Measurements from ENCODE around the gene IFNA21. TPM values are rescaled to one million over a fixed set of nuclear protein-coding genes. Genes with fewer than 3 reads are reported as not detected.
"Not testable (repeated sequence)": the region's sequence is repeated elsewhere in the genome, so short reads cannot be mapped to it uniquely, and the experiment has no call there.

Gene IFNA21
- total RNA-seq, 1 experiment from 2014 or later, result not detected

GRCh38 chr9:21165516-21165915, 944 bp downstream of the IFNA21 start:
- H3K9me3 ChIP-seq (replicated peaks), result no peaks in the 10 kb centered on the region; the same call in 1 of the 2 replicates
- H3K4me1 ChIP-seq, result no peaks in the 10 kb centered on the region
- H3K27me3 ChIP-seq, result no peaks in the 10 kb centered on the region
- no peak for DNase-seq
- H3K36me3 ChIP-seq, result no peaks in the 10 kb centered on the region
- no peak overlapping the region for H3K27ac ChIP-seq
- no peak overlapping the region for H3K4me3 ChIP-seq

- H3K9me3 ChIP-seq (replicated peaks), result no peaks in the 10 kb centered on the region; the same call in 1 of the 2 replicates
- H3K4me1 ChIP-seq, result peaks cover 5% of the 10 kb centered on the region
- H3K27me3 ChIP-seq, result no peaks in the 10 kb centered on the region
- peak; percentile 22 to 63 for DNase-seq
- H3K27ac ChIP-seq, result no peak overlapping the region
- no peaks in the 10 kb centered on the region for H3K36me3 ChIP-seq
- no peak overlapping the region for H3K4me3 ChIP-seq
Measured at GRCh38 chr9:21160178-21160577, 6.3 kb downstream of the IFNA21 start.

GRCh38 chr9:21155501-21155900, 11.0 kb downstream of the IFNA21 start:
- no peak for DNase-seq
- H3K27ac ChIP-seq, result no peak overlapping the region
- H3K9me3 ChIP-seq (replicated peaks), result no peaks in the 10 kb centered on the region
- H3K4me1 ChIP-seq, result peaks cover 7% of the 10 kb centered on the region
- no peaks in the 10 kb centered on the region for H3K27me3 ChIP-seq
- no peaks in the 10 kb centered on the region for H3K36me3 ChIP-seq
- no peak overlapping the region for H3K4me3 ChIP-seq

GRCh38 chr9:21154018-21154608, 12.3 kb downstream of the IFNA21 start:
- Histone ChIP-seq H3K27ac (peak overlapping the region; percentile 34), H3K4me1 (peaks cover 3% of the 10 kb centered on the region), H3K4me3 (peak overlapping the region; percentile 29; the same call in 1 of the 2 replicates), H3K36me3 (no peaks in the 10 kb centered on the region), H3K9me3 (replicated peaks) (no peaks in the 10 kb centered on the region), H3K27me3 (no peaks in the 10 kb centered on the region)
- DNase-seq, result peak; percentile 57 to 77

- H3K36me3 ChIP-seq, result no peaks in the 10 kb centered on the region
- DNase-seq, result peak in 1 of 2 experiments; percentile 41
- H3K4me1 ChIP-seq, result peaks cover 3% of the 10 kb centered on the region
- H3K27ac ChIP-seq, result peak overlapping the region; percentile 34
- H3K4me3 ChIP-seq, result peak overlapping the region; percentile 29; the same call in 1 of the 2 replicates
- H3K9me3 ChIP-seq (replicated peaks), result no peaks in the 10 kb centered on the region
- no peaks in the 10 kb centered on the region for H3K27me3 ChIP-seq
Measured at GRCh38 chr9:21153336-21154017, 13.0 kb downstream of the IFNA21 start.

- no peaks in the 10 kb centered on the region for H3K9me3 ChIP-seq (replicated peaks)
- H3K27ac ChIP-seq, result no peak overlapping the region
- no peak overlapping the region for H3K4me3 ChIP-seq
- H3K36me3 ChIP-seq, result no peaks in the 10 kb centered on the region
- DNase-seq, result no peak
- H3K27me3 ChIP-seq, result no peaks in the 10 kb centered on the region
- H3K4me1 ChIP-seq, result no peaks in the 10 kb centered on the region
Measured at GRCh38 chr9:21144603-21145002, 21.9 kb downstream of the IFNA21 start.

- no peaks in the 10 kb centered on the region for H3K9me3 ChIP-seq (replicated peaks)
- no peak for DNase-seq
- H3K27me3 ChIP-seq, result no peaks in the 10 kb centered on the region
- H3K27ac ChIP-seq, result no peak within 1 kb of the TSS
- no peak within 1 kb of the TSS for H3K4me3 ChIP-seq
- no peaks in the 10 kb centered on the region for H3K36me3 ChIP-seq
- no peaks in the 10 kb centered on the region for H3K4me1 ChIP-seq
Measured at GRCh38 chr9:21141427-21141882, 25.0 kb downstream of the IFNA21 start, which contains the start of gene IFNW1. TSS of gene IFNW1 (minus strand) at chr9:21141832. CDS start at chr9:21141570, 262 bp downstream.

GRCh38 chr9:21137020-21137419, 29.4 kb downstream of the IFNA21 start:
- no peaks in the 10 kb centered on the region for H3K27me3 ChIP-seq
- no peak for DNase-seq
- H3K4me3 ChIP-seq, result no peak overlapping the region
- no peak overlapping the region for H3K27ac ChIP-seq
- H3K9me3 ChIP-seq (replicated peaks), result no peaks in the 10 kb centered on the region
- H3K4me1 ChIP-seq, result no peaks in the 10 kb centered on the region
- H3K36me3 ChIP-seq, result no peaks in the 10 kb centered on the region

- H3K27me3 ChIP-seq, result no peaks in the 10 kb centered on the region
- H3K4me1 ChIP-seq, result no peaks in the 10 kb centered on the region
- H3K36me3 ChIP-seq, result no peaks in the 10 kb centered on the region
- no peak for DNase-seq
- H3K9me3 ChIP-seq (replicated peaks), result no peaks in the 10 kb centered on the region
- no peak overlapping the region for H3K4me3 ChIP-seq
- H3K27ac ChIP-seq, result no peak overlapping the region
Measured at GRCh38 chr9:21135736-21136135, 30.7 kb downstream of the IFNA21 start.

- H3K4me3 ChIP-seq; H3K27ac ChIP-seq; DNase-seq; H3K9me3 ChIP-seq (replicated peaks); H3K4me1 ChIP-seq; H3K36me3 ChIP-seq; H3K27me3 ChIP-seq: not testable (repeated sequence)
Measured at GRCh38 chr9:21128186-21128585, 38.3 kb downstream of the IFNA21 start.

GRCh38 chr9:21121595-21122251, 44.7 kb downstream of the IFNA21 start:
- H3K4me3 ChIP-seq, result no peak overlapping the region
- no peak overlapping the region for H3K27ac ChIP-seq
- DNase-seq, result no peak
- H3K27me3 ChIP-seq, result no peaks in the 10 kb centered on the region
- H3K4me1 ChIP-seq, result no peaks in the 10 kb centered on the region
- no peaks in the 10 kb centered on the region for H3K9me3 ChIP-seq (replicated peaks)
- H3K36me3 ChIP-seq, result no peaks in the 10 kb centered on the region

GRCh38 chr9:21121079-21121478, 45.4 kb downstream of the IFNA21 start:
- no peak overlapping the region for H3K27ac ChIP-seq
- no peaks in the 10 kb centered on the region for H3K4me1 ChIP-seq
- H3K4me3 ChIP-seq, result no peak overlapping the region
- H3K9me3 ChIP-seq (replicated peaks), result no peaks in the 10 kb centered on the region
- H3K36me3 ChIP-seq, result no peaks in the 10 kb centered on the region
- no peaks in the 10 kb centered on the region for H3K27me3 ChIP-seq
- peak in 1 of 2 experiments; percentile 40 for DNase-seq

- no peaks in the 10 kb centered on the region for H3K4me1 ChIP-seq
- no peaks in the 10 kb centered on the region for H3K36me3 ChIP-seq
- DNase-seq, result peak in 1 of 2 experiments; percentile 26
- H3K9me3 ChIP-seq (replicated peaks), result no peaks in the 10 kb centered on the region
- H3K4me3 ChIP-seq, result no peak overlapping the region
- no peaks in the 10 kb centered on the region for H3K27me3 ChIP-seq
- H3K27ac ChIP-seq, result no peak overlapping the region
Measured at GRCh38 chr9:21119093-21119770, 47.2 kb downstream of the IFNA21 start.

All from SJCRH30 (cell line).